ENCODE results near the gene LAMC2.
"Not testable (repeated sequence)": the region's sequence is repeated elsewhere in the genome, so short reads cannot be mapped to it uniquely, and the experiment has no call there.

The LAMC2 gene

GRCh38 chr1:183238071-183238470 lies 52.0 kb downstream of the LAMC2 start:
- DNase-seq (ENCODE audit: low read depth in 2 of 2): no peak

GRCh38 chr1:183239220-183239742 lies 53.2 kb downstream of the LAMC2 start:
- no peak for DNase-seq (ENCODE audit: low read depth in 2 of 2)

GRCh38 chr1:183239793-183240525 lies 53.9 kb downstream of the LAMC2 start:
- no peak for DNase-seq (ENCODE audit: low read depth in 2 of 2)

- no peak for DNase-seq (ENCODE audit: low read depth in 2 of 2)
Observed at GRCh38 chr1:183240526-183240825, 54.4 kb downstream of the LAMC2 start.

- not testable (repeated sequence) for DNase-seq (ENCODE audit: low read depth in 2 of 2)
Observed at GRCh38 chr1:183240853-183241252, 54.8 kb downstream of the LAMC2 start.

GRCh38 chr1:183241471-183241870 lies 55.4 kb downstream of the LAMC2 start:
- no peak for DNase-seq (ENCODE audit: low read depth in 2 of 2)

- DNase-seq (ENCODE audit: low read depth in 2 of 2): no peak
Observed at GRCh38 chr1:183242556-183242955, 56.5 kb downstream of the LAMC2 start.

- DNase-seq (ENCODE audit: low read depth in 2 of 2): no peak
Observed at GRCh38 chr1:183243161-183244050, 57.3 kb downstream of the LAMC2 start.

GRCh38 chr1:183244466-183244865 lies 58.4 kb downstream of the LAMC2 start:
- DNase-seq (ENCODE audit: low read depth in 2 of 2): no peak

GRCh38 chr1:183245357-183245756 lies 59.3 kb downstream of the LAMC2 start:
- no peak for DNase-seq (ENCODE audit: low read depth in 2 of 2)

GRCh38 chr1:183246436-183246835 lies 60.4 kb downstream of the LAMC2 start:
- no peak for DNase-seq (ENCODE audit: low read depth in 2 of 2)

GRCh38 chr1:183247066-183247465 lies 61.0 kb downstream of the LAMC2 start:
- DNase-seq (ENCODE audit: low read depth in 2 of 2): no peak

GRCh38 chr1:183247484-183247883 lies 61.4 kb downstream of the LAMC2 start:
- DNase-seq (ENCODE audit: low read depth in 2 of 2): no peak

GRCh38 chr1:183247931-183248330 lies 61.9 kb downstream of the LAMC2 start:
- no peak for DNase-seq (ENCODE audit: low read depth in 2 of 2)

GRCh38 chr1:183248989-183249691 lies 63.1 kb downstream of the LAMC2 start:
- DNase-seq (ENCODE audit: low read depth in 2 of 2): no peak

- DNase-seq (ENCODE audit: low read depth in 2 of 2): no peak
Observed at GRCh38 chr1:183249941-183250452, 63.9 kb downstream of the LAMC2 start.

- no peak for DNase-seq (ENCODE audit: low read depth in 2 of 2)
Observed at GRCh38 chr1:183251101-183251958, 65.3 kb downstream of the LAMC2 start.

- DNase-seq (ENCODE audit: low read depth in 2 of 2): no peak
Observed at GRCh38 chr1:183251959-183252450, 65.9 kb downstream of the LAMC2 start.

- no peak for DNase-seq (ENCODE audit: low read depth in 2 of 2)
Observed at GRCh38 chr1:183255073-183255472, 69.0 kb downstream of the LAMC2 start.

GRCh38 chr1:183259924-183260323 lies 73.9 kb downstream of the LAMC2 start:
- no peak for DNase-seq (ENCODE audit: low read depth in 2 of 2)

- DNase-seq (ENCODE audit: low read depth in 2 of 2): no peak
Observed at GRCh38 chr1:183262628-183263200, 76.7 kb downstream of the LAMC2 start.

Data from stimulated activated CD4-positive, alpha-beta T cell treated with anti-CD3 and anti-CD28 coated beads, Interleukin-12 subunit alpha, Interleukin-12 subunit beta, amount 100 ng/mL, for 24 hours (primary cell).